SK-N-SH (cell line): ENCODE results near the gene PLA2G7. TPM values are rescaled to one million over a fixed set of nuclear protein-coding genes. Genes with fewer than 3 reads are reported as not detected.

Source experiments
- CTCF ChIA-PET: fragments of 300-600, 350-600 bp; formaldehyde crosslinking; extraction: SDS; loops from one replicate; lab custom pipeline; 2021; lab: Yijun Ruan, JAX
- POLR2A ChIA-PET: fragments of 350-600 bp; sonication (Branson Sonifier 250); formaldehyde crosslinking; extraction: SDS; loops from one replicate; lab custom pipeline; 2020; ENCODE audit warnings: antibody characterized with exemption, inconsistent platforms; lab: Yijun Ruan, JAX
- DNase-seq: peaks from one replicate; pipeline ENCODE4 v3.0.0; 2012
- H2AFZ ChIP-seq: fragments of 200-600 bp; sonication (generic); 2 replicates; pipeline ENCODE4 v1.8.1; 2016; ENCODE audit warnings: antibody characterized with exemption, mild to moderate bottlenecking, low read depth
- H3F3A ChIP-seq: fragments of 200-600 bp; sonication (generic); replicated peaks from 2 replicates; pipeline ENCODE3; 2016; ENCODE audit warnings: antibody characterized with exemption, mild to moderate bottlenecking; ENCODE audit not compliant: insufficient read depth
- H3K27ac ChIP-seq, 2 experiments: fragments of 200-500 bp in 1 of 2; fragments of 200-600 bp in 1 of 2; sonication (Bioruptor generic) in 1 of 2; sonication (generic), shearing (Covaris generic) in 1 of 2; 2 replicates each; pipeline versions ENCODE4 v1.5.1 to v1.6.1; 2014 to 2016; ENCODE audit warnings: low read depth in 2 of 2, inconsistent platforms in 1 of 2, low read length in 1 of 2, mild to moderate bottlenecking in 1 of 2, mixed read lengths in 1 of 2
- H3K27me3 ChIP-seq: fragments of 200-600 bp; sonication (generic), shearing (Covaris generic); 2 replicates; pipeline ENCODE4 v1.6.1; 2016; ENCODE audit warnings: mixed run types; ENCODE audit not compliant: insufficient read depth
- H3K36me3 ChIP-seq, 2 experiments: fragments of 200-500 bp in 1 of 2; fragments of 200-600 bp in 1 of 2; sonication (Bioruptor generic) in 1 of 2; sonication (generic) in 1 of 2; replicated peaks in 1 of 2; 2 replicates each; pipeline versions ENCODE3 to v1.5.1; 2014 to 2016; ENCODE audit warnings: low read length in 1 of 2, mild to moderate bottlenecking in 1 of 2; ENCODE audit not compliant: insufficient read depth in 2 of 2, control insufficient read depth in 1 of 2
- H3K4me1 ChIP-seq, 2 experiments: fragments of 200-500 bp in 1 of 2; fragments of 200-600 bp in 1 of 2; sonication (Bioruptor generic) in 1 of 2; sonication (generic), shearing (Covaris generic) in 1 of 2; 2 replicates each; pipeline versions ENCODE4 v1.5.1 to v1.6.1; 2014 to 2016; ENCODE audit warnings: low read depth in 1 of 2, low read length in 1 of 2, mixed run types in 1 of 2; ENCODE audit not compliant: insufficient read depth in 2 of 2, control insufficient read depth in 1 of 2
- H3K4me2 ChIP-seq: fragments of 200-600 bp; sonication (generic), shearing (Covaris generic); 2 replicates; pipeline ENCODE4 v1.6.1; 2017; ENCODE audit warnings: mixed run types
- H3K4me3 ChIP-seq, 2 experiments: fragments of 200-500 bp in 1 of 2; fragments of 200-600 bp in 1 of 2; sonication (Bioruptor generic) in 1 of 2; sonication (generic), shearing (Covaris generic) in 1 of 2; 2 replicates each; pipeline versions ENCODE4 v1.5.1 to v1.8.1; 2014 to 2016; ENCODE audit warnings: low read depth in 2 of 2, inconsistent platforms in 1 of 2, low read length in 1 of 2, mild to moderate bottlenecking in 1 of 2, mixed read lengths in 1 of 2, moderate library complexity in 1 of 2
- H3K79me2 ChIP-seq: fragments of 200-600 bp; sonication (generic); 2 replicates; pipeline ENCODE4 v1.8.1; 2017; ENCODE audit warnings: mild to moderate bottlenecking; ENCODE audit not compliant: insufficient read depth
- H3K9ac ChIP-seq: fragments of 200-600 bp; sonication (generic); 2 replicates; pipeline ENCODE4 v1.6.1; 2017; ENCODE audit warnings: mixed run types
- H3K9me2 ChIP-seq: fragments of 200-600 bp; sonication (generic); 2 replicates; pipeline ENCODE4 v1.6.1; 2017; ENCODE audit warnings: mixed run types
- H3K9me3 ChIP-seq: fragments of 200-600 bp; sonication (generic); 2 replicates; pipeline ENCODE4 v1.6.1; 2017; ENCODE audit warnings: mixed run types, mild to moderate bottlenecking, moderate library complexity
- H4K20me1 ChIP-seq: fragments of 200-600 bp; sonication (generic); 2 replicates; pipeline ENCODE4 v1.6.1; 2017; ENCODE audit warnings: mild to moderate bottlenecking, mixed run types; ENCODE audit not compliant: insufficient read depth
- ELF1 ChIP-seq: IDR thresholded peaks from 2 replicates; pipeline ENCODE4 v1.4.0; 2012
- EZH2phosphoT487 ChIP-seq: fragments of 200-600 bp; sonication (generic); IDR thresholded peaks from 2 replicates; pipeline ENCODE4 v1.6.1; 2017; ENCODE audit warnings: low read depth, mixed run types, mild to moderate bottlenecking, antibody characterized with exemption, moderate library complexity, borderline replicate concordance
- FOSL2 ChIP-seq: IDR thresholded peaks from 2 replicates; pipeline ENCODE4 v1.4.0; 2012; ENCODE audit warnings: low read depth, mild to moderate bottlenecking, moderate library complexity, borderline replicate concordance
- IRF3 ChIP-seq: fragments of 150-350 bp; IDR thresholded peaks from 2 replicates; pipeline ENCODE4 v1.6.1; 2016; ENCODE audit warnings: mild to moderate bottlenecking, low read depth, low read length
- MAX ChIP-seq: IDR thresholded peaks from 2 replicates; pipeline ENCODE4 v1.4.0; 2012; ENCODE audit warnings: low read depth
- MXI1 ChIP-seq: IDR thresholded peaks from 2 replicates; pipeline ENCODE4 v1.6.1; 2012; ENCODE audit warnings: mild to moderate bottlenecking, low read depth, low read length, improper control_type of control experiment
- NFIC ChIP-seq: IDR thresholded peaks from 2 replicates; pipeline ENCODE4 v1.4.0; 2012; ENCODE audit warnings: borderline replicate concordance
- NRF1 ChIP-seq: IDR thresholded peaks from 2 replicates; pipeline ENCODE4 v1.6.1; 2012; ENCODE audit warnings: low read depth, mild to moderate bottlenecking, low read length
- PBX3 ChIP-seq: IDR thresholded peaks from 2 replicates; pipeline ENCODE4; 2012
- POLR2AphosphoS5 ChIP-seq: IDR thresholded peaks from 2 replicates; pipeline ENCODE4 v1.6.1; 2012; ENCODE audit warnings: low read depth, low read length
- RFX5 ChIP-seq: IDR thresholded peaks from 2 replicates; pipeline ENCODE4 v1.6.1; 2012; ENCODE audit warnings: mild to moderate bottlenecking, improper control_type of control experiment, low read length
- RXRA ChIP-seq: IDR thresholded peaks from 2 replicates; pipeline ENCODE4 v1.4.0; 2012; ENCODE audit warnings: low read depth, mild to moderate bottlenecking, borderline replicate concordance
- SIN3A ChIP-seq: IDR thresholded peaks from 2 replicates; pipeline ENCODE4 v1.6.1; 2012; ENCODE audit warnings: low read depth, mild to moderate bottlenecking, low read length, moderate library complexity, borderline replicate concordance
- TAF1 ChIP-seq: IDR thresholded peaks from 2 replicates; pipeline ENCODE4 v1.6.1; 2012; ENCODE audit warnings: low read depth, mild to moderate bottlenecking, low read length, moderate library complexity, borderline replicate concordance
- TEAD4 ChIP-seq: IDR thresholded peaks from 2 replicates; pipeline ENCODE4 v1.4.0; 2012; ENCODE audit warnings: mild to moderate bottlenecking, borderline replicate concordance; ENCODE audit not compliant: insufficient read depth
- YY1 ChIP-seq: IDR thresholded peaks from 2 replicates; pipeline ENCODE4 v1.4.0; 2012; ENCODE audit warnings: low read depth, mild to moderate bottlenecking
- ZBTB33 ChIP-seq: IDR thresholded peaks from 2 replicates; pipeline ENCODE4 v1.4.0; 2012; ENCODE audit warnings: low read depth, borderline replicate concordance
- WGBS: methylation state at CpG from one replicate; pipeline ENCODE4 v1.1.6; 2017; ENCODE audit warnings: low lambda C conversion rate; 5-methylcytosine and 5-hydroxymethylcytosine counted together
- polyA plus RNA-seq, 3 experiments: library from polyadenylated mRNA; depleted of rRNA; stranded (reverse); fragments of >200 nt; gene quantifications; 2 replicates each; pipeline ENCODE4 v1.2.3, GENCODE V29; 2012

PLA2G7 gene
- polyA plus RNA-seq, 1 of the 3 experiments (the other 2 are of a cell fraction), result not detected

DNA sequence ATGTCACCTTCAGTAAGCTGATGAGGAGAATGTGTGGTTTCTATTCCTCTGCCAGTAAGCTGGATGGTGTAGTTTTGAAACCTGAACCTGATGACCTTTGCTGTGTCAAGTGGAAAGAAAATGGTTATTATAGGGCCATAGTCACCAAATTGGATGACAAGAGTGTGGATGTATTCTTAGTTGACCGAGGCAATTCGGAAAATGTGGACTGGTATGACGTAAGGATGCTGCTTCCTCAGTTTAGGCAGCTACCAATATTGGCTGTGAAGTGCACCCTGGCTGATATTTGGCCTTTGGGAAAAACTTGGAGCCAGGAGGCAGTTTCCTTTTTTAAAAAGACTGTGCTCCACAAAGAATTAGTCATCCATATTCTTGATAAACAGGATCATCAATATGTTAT lies 45.5 kb downstream of the PLA2G7 start (continued):
- TF ChIP-seq ZBTB33 (no peak), PBX3 (no peak), TEAD4 (no peak), POLR2AphosphoS5 (no peak), NRF1 (no peak), MAX (no peak), EZH2phosphoT487 (no peak), YY1 (no peak), IRF3 (no peak), RFX5 (no peak), ELF1 (no peak), MXI1 (no peak), FOSL2 (no peak), TAF1 (no peak)

DNA sequence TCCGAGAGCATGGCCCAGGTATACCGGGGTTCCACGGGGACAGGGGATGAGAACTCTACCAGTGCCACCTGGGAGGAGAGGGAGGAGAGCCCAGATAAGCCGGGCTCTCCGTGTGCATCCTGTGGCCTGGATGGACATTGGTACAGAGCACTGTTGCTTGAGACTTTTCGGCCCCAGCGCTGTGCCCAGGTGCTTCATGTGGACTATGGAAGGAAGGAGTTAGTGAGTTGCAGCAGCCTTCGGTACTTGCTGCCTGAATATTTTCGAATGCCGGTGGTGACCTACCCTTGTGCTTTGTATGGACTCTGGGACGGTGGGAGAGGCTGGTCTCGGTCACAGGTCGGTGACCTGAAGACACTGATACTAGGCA lies 46.2 kb downstream of the PLA2G7 start:
- POLR2A ChIA-PET, result no interaction called here
- no peaks in the 10 kb centered on the region for H3K27me3 ChIP-seq
- TF ChIP-seq RXRA, result no peak
- TF ChIP-seq SIN3A, result no peak
- no peak for TF ChIP-seq NFIC
- TF ChIP-seq NRF1, result no peak
- no peak for TF ChIP-seq IRF3
- TF ChIP-seq, all 33 proteins: peak for 0
- H3K9me3 ChIP-seq, result no peaks in the 10 kb centered on the region
- 24% methylated on average over 9 of the region's 13 CpGs for WGBS
- no peaks in the 10 kb centered on the region for H3K4me1 ChIP-seq
- DNase-seq, result no peak
- H3K27ac ChIP-seq, result no peak overlapping the region
- no peak overlapping the region for H3K9ac ChIP-seq
- H2AFZ ChIP-seq, result no peak overlapping the region
- CTCF ChIA-PET, result interaction anchor here (0.9 kb wide), 1 partner anchor 11 kb away, joined by 3 read pairs; no protein-coding TSS in a partner anchor
- no peaks in the 10 kb centered on the region for H3K79me2 ChIP-seq
- H4K20me1 ChIP-seq, result no peaks in the 10 kb centered on the region
- H3F3A ChIP-seq, result no peaks in the 10 kb centered on the region
- H3K36me3 ChIP-seq, result no peaks in the 10 kb centered on the region
- no peak overlapping the region for H3K4me3 ChIP-seq
- H3K4me2 ChIP-seq, result no peak overlapping the region
- H3K9me2 ChIP-seq, result no peaks in the 10 kb centered on the region
